Left ventricle myocardium inferior (tissue), 1 donor: ENCODE data around the gene DDO. TPM values are rescaled to one million over a fixed set of nuclear protein-coding genes. Genes with fewer than 3 reads are reported as not detected.
A peak's percentile ranks its signal among the peaks of the same experiment; 100 is the strongest.

Source experiments
- DNase-seq: peaks from one replicate; pipeline ENCODE4 v3.0.0-alpha.2; 2020
- H3K27ac ChIP-seq: fragments of 200-600 bp; replicated peaks from 2 replicates; pipeline ENCODE4 v1.8.0; 2021
- H3K27me3 ChIP-seq: fragments of 200-600 bp; 2 replicates; pipeline ENCODE4 v1.8.0; 2021; ENCODE audit warnings: low read depth
- H3K36me3 ChIP-seq: fragments of 200-600 bp; 2 replicates; pipeline ENCODE4 v1.8.0; 2021
- H3K4me1 ChIP-seq: fragments of 200-600 bp; 2 replicates; pipeline ENCODE4 v1.8.0; 2021
- H3K4me3 ChIP-seq: fragments of 200-600 bp; 2 replicates; pipeline ENCODE4 v1.8.0; 2021; ENCODE audit warnings: mild to moderate bottlenecking, moderate library complexity
- H3K9me3 ChIP-seq: fragments of 200-600 bp; replicated peaks from 2 replicates; pipeline ENCODE4 v1.8.0; 2021
- intact Hi-C: fragments of 100-400 bp; cut with micrococcal nuclease; formaldehyde crosslinking; loops from one replicate; pipeline ENCODE4 v1.11.0; 2022
- total RNA-seq: library from RNA; stranded (reverse); fragmentation: NEBNext Ultra II Directional; extraction: Animal tissue kit (Norgen Biotek cat#: 25700); gene quantifications from one replicate; pipeline ENCODE4 v1.2.1, GENCODE V29; 2021
- TF ChIP-seq, protein P1 (sequence below): fragments of 200-600 bp; IDR thresholded peaks from 2 replicates; pipeline ENCODE4 v1.8.0; 2021; ENCODE audit warnings: antibody characterized with exemption, mild to moderate bottlenecking, borderline replicate concordance
- donor health status: DM: no; HTN: yes; CAD: no; lungs with severe emphysema.

DDO gene
- total RNA-seq, 1 donor from 2014 or later, result 37.6 TPM

DNA sequence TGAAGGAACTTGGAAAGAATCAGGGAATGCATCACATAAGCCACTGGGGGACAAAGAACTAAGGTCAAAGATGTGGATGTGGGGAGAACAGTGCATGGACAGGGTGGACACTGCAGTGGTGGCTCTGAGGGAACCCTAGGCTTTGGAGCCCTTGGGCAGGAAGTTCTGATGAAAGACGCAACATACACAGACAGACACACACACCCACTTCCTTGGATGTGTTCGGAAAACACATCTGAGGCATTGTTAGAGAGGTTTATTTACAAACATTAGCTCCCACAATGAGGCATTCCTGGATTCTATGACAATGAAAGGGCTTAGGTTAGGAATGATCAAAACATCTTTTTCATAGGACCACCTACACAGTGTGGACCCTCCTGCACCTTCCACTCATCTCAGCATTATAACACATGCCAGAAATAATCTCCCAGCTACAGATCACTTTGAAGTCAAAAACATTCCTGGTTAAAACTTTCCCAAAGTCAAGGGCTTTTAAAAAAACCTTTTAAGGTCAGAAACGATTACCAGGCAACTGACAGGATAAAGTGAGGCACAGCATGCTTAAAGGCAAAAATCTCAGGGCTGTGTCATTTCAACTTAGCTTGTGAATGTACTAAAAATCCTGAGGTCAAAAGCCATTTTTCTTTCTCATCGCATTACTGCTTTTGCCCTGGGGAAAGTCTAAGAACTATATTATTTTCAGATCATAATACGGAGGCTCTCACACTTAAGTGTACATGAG, 50.8 kb downstream of the DDO start:
- intact Hi-C loops, result no loop called here
- no peak for DNase-seq
- Histone ChIP-seq H3K9me3 (no peaks in the 10 kb centered on the region), H3K4me3 (no peak overlapping the region), H3K27ac (no peak overlapping the region), H3K4me1 (peaks cover 8% of the 10 kb centered on the region), H3K36me3 (no peaks in the 10 kb centered on the region), H3K27me3 (peaks cover 23% of the 10 kb centered on the region)
- TF ChIP-seq, protein P1, sequence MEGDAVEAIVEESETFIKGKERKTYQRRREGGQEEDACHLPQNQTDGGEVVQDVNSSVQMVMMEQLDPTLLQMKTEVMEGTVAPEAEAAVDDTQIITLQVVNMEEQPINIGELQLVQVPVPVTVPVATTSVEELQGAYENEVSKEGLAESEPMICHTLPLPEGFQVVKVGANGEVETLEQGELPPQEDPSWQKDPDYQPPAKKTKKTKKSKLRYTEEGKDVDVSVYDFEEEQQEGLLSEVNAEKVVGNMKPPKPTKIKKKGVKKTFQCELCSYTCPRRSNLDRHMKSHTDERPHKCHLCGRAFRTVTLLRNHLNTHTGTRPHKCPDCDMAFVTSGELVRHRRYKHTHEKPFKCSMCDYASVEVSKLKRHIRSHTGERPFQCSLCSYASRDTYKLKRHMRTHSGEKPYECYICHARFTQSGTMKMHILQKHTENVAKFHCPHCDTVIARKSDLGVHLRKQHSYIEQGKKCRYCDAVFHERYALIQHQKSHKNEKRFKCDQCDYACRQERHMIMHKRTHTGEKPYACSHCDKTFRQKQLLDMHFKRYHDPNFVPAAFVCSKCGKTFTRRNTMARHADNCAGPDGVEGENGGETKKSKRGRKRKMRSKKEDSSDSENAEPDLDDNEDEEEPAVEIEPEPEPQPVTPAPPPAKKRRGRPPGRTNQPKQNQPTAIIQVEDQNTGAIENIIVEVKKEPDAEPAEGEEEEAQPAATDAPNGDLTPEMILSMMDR, result no peak

DNA sequence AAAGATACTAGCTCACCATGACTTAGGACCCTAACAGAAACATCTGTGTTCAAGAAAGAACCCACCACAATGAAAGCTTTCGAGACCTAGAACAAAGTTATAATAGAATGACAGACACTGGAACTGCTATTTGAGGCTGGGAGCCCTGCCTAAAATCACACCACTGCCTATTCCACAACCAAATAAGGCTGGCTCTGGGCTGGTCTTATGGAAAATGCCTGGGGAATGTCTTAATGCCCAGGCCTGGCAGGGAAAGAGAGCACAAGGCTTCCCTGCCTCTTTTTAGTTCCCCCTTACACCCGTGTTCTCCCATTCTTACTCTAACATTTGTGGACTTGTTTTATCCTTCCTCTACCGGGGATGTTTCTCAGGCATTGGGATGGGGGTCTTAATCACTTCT, 51.6 kb downstream of the DDO start:
- Histone ChIP-seq H3K4me3 (no peak overlapping the region), H3K27ac (no peak overlapping the region), H3K4me1 (peaks cover 8% of the 10 kb centered on the region), H3K36me3 (no peaks in the 10 kb centered on the region), H3K27me3 (peaks cover 30% of the 10 kb centered on the region), H3K9me3 (no peaks in the 10 kb centered on the region)
- DNase-seq, result no peak
- TF ChIP-seq, protein P1, result no peak
- intact Hi-C loops, result no loop called here

DNA sequence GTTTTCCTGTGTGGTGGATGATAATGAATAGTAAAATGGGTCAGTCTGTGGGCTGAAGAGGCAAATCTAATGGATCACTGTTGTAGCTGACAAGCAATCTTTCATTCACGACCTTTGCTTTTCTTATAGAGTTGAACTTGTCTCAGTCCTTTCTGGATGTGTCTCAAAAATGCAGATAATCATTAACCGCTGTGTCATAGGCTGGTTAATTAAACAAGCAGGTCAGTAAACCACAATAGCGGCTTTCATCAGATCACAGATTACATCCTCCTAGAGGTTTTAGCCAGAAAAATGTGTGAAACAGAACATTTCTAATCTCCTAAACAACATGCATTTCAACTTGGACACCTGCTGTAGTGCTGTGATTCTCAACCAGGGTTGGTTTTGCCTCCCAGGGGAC, 54.7 kb downstream of the DDO start:
- no peak overlapping the region for H3K4me3 ChIP-seq
- no peak for DNase-seq
- H3K36me3 ChIP-seq, result no peaks in the 10 kb centered on the region
- TF ChIP-seq, protein P1, result no peak
- peaks cover 51% of the 10 kb centered on the region for H3K27me3 ChIP-seq
- intact Hi-C loops, result no loop called here
- no peak overlapping the region for H3K27ac ChIP-seq
- H3K9me3 ChIP-seq, result no peaks in the 10 kb centered on the region
- peaks cover 23% of the 10 kb centered on the region for H3K4me1 ChIP-seq

DNA sequence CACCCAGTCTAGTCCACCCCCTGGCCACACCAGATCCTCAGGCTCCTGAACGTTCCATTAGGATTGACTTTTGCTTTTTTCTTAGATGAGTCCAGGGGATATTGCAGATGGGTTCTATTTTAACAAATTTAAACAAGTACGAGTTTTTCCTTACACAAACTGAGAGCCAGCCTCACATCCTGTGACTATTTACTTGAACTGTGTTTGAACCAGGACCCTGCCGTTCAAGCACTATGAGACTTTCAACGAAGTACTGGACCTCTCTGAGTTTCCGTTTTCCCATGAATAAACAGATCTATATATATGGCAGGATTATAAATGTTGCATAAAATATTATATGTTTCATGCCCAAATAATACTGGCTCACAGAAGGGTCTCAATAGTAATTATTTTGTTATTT, 55.8 kb downstream of the DDO start:
- Histone ChIP-seq H3K9me3 (no peaks in the 10 kb centered on the region), H3K4me3 (no peak overlapping the region), H3K27me3 (peaks cover 57% of the 10 kb centered on the region), H3K4me1 (peaks cover 25% of the 10 kb centered on the region), H3K27ac (no peak overlapping the region), H3K36me3 (no peaks in the 10 kb centered on the region)
- intact Hi-C loops, result no loop called here
- TF ChIP-seq, protein P1, result no peak
- no peak for DNase-seq

DNA sequence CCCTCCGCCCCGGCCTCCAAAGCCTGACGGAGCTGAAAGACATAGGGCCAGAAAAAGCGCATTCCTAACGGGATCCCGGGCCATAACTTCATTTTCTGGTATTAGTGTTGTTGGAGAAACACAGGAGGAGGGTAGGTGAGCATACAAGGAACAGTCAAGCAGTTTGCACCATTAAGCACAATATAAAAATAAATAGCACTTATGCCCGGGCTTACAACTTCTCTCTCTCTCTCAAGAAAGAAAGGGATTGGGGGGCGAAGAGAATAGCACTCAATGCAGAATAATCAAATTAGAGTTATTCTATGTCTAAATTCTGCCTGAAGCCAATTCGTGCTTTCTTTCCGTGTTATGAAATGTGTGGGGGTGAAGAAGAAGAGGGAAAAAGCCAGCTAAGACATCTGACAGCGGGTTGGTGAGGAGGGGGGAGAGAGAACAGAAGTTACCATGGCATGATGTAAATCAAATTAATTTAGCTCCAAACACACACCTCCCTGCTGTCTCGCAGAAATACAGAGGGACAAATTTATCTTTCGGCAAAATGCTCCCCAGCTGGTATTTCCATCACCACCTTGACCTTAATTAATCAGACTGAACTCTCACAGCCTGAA, 56.7 kb downstream of the DDO start:
- Histone ChIP-seq H3K27ac (peak overlapping the region; percentile 74), H3K4me1 (peaks cover 24% of the 10 kb centered on the region)
- intact Hi-C loops, result no loop called here

More for the DNA sequence above, 56.7 kb downstream of the DDO start:
- Histone ChIP-seq H3K36me3 (no peaks in the 10 kb centered on the region), H3K4me3 (peak overlapping the region; percentile 71), H3K27me3 (peaks cover 59% of the 10 kb centered on the region), H3K9me3 (no peaks in the 10 kb centered on the region)
- TF ChIP-seq, protein P1, result no peak
- no peak for DNase-seq
